Loucy (cell line): ENCODE data around the gene INTS11.

ENCODE experiments used
- H2AFZ ChIP-seq: fragments of 200-600 bp; sonication (generic); 2 replicates; pipeline ENCODE4 v1.6.0; 2016; ENCODE audit warnings: antibody characterized with exemption, mild to moderate bottlenecking, low read length, moderate library complexity
- H3F3A ChIP-seq: fragments of 200-600 bp; 2 replicates; pipeline ENCODE4 v1.6.0; 2016; ENCODE audit warnings: antibody characterized with exemption, low read depth, mild to moderate bottlenecking
- H3K27me3 ChIP-seq: fragments of 200-600 bp; sonication (generic); 2 replicates; pipeline ENCODE4 v1.6.1; 2014; ENCODE audit warnings: low read length, mild to moderate bottlenecking; ENCODE audit not compliant: insufficient read depth, poor library complexity, severe bottlenecking
- H3K36me3 ChIP-seq: fragments of 200-600 bp; sonication (generic); 2 replicates; pipeline ENCODE4 v1.6.1; 2016; ENCODE audit warnings: low read length; ENCODE audit not compliant: insufficient read depth
- H3K4me1 ChIP-seq: fragments of 200-600 bp; sonication (generic); 2 replicates; pipeline ENCODE4 v1.5.1; 2014; ENCODE audit warnings: low read length, mild to moderate bottlenecking; ENCODE audit not compliant: insufficient read depth, poor library complexity, severe bottlenecking
- H3K4me2 ChIP-seq: fragments of 200-600 bp; sonication (generic); 2 replicates; pipeline ENCODE4 v1.6.0; 2014; ENCODE audit warnings: antibody characterized with exemption, low read length, low read depth, mild to moderate bottlenecking; ENCODE audit not compliant: poor library complexity, severe bottlenecking
- H3K4me3 ChIP-seq: fragments of 200-600 bp; sonication (generic); 2 replicates; pipeline ENCODE4 v1.5.1; 2014; ENCODE audit warnings: low read length, mild to moderate bottlenecking, mixed read lengths; ENCODE audit not compliant: poor library complexity, severe bottlenecking
- H3K79me2 ChIP-seq: fragments of 200-600 bp; sonication (generic); 2 replicates; pipeline ENCODE4 v1.6.1; 2014; ENCODE audit warnings: low read length; ENCODE audit not compliant: insufficient read depth
- H3K9ac ChIP-seq: fragments of 200-600 bp; sonication (generic); 2 replicates; pipeline ENCODE4 v1.6.0; 2014; ENCODE audit warnings: mild to moderate bottlenecking, low read depth, low read length, moderate library complexity; ENCODE audit not compliant: poor library complexity, severe bottlenecking
- H3K9me2 ChIP-seq: fragments of 200-600 bp; sonication (generic); replicated peaks from 2 replicates; pipeline ENCODE4 v1.6.1; 2016; ENCODE audit warnings: low read depth, low read length, mixed read lengths
- H3K9me3 ChIP-seq: fragments of 200-600 bp; sonication (generic); 2 replicates; pipeline ENCODE4 v1.6.1; 2014; ENCODE audit warnings: mild to moderate bottlenecking, antibody characterized with exemption, low read length, low read depth; ENCODE audit not compliant: insufficient read depth
- H4K20me1 ChIP-seq: fragments of 200-600 bp; sonication (generic); 2 replicates; pipeline ENCODE4 v1.6.0; 2014; ENCODE audit warnings: antibody characterized with exemption, low read length, mild to moderate bottlenecking; ENCODE audit not compliant: insufficient read depth, poor library complexity, severe bottlenecking
- EZH2phosphoT487 ChIP-seq: fragments of 200-600 bp; IDR thresholded peaks from 2 replicates; pipeline ENCODE4 v1.6.1; 2018; ENCODE audit warnings: antibody characterized with exemption, mild to moderate bottlenecking, moderate library complexity, borderline replicate concordance
- TF ChIP-seq, protein P1 (sequence below): fragments of 200-600 bp; sonication (generic); conservative IDR thresholded peaks from 2 replicates; pipeline ENCODE4 v1.5.1; 2014; ENCODE audit warnings: mild to moderate bottlenecking, antibody characterized with exemption, low read length

Gene INTS11

DNA sequence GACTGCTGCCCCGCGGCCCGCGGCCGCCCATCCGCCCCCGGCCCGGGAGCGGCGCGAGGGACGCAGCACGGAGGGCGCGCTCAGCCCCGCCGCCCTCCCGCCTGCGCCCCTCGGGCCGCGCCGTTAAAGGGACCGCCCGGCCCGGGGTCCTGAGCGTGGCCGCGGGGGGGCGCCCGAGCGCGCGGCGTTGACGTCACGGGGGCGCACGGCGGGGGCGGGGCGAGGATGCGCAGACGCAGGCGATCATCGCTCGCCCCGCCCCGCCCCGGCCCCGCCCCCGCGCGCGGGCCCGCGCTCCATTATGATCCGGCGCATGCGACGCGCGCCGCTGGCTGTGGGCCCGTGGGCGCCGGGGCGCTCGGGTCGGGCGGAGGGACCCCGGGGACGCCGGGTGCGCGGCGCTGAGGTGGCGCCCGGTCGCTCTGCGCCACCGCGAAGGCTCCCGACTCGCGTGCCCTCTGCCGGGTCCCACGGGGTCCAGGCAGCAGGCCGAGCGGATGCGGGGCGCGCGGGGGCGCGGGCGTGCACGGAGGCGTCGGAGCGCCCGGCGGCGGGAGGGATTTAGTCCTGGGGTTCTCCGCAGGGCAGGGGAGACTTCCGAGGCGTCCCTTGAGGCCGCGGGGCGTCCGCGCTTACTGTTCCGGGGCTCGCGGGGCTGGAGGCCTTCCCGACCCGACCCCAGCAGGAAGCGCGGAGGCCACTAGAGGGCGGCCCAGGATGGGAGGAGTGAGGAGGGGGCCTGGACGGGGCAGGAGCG is 25.0 kb upstream of the INTS11 start, which contains the start of gene DVL1:
DVL1 (minus strand) TSS at position 163 of the 757 bp plus-strand sequence. CDS start 353 bp downstream, outside the sequence.
- peaks cover 30% of the 10 kb centered on the region; the same call in 1 of the 2 replicates for H3K79me2 ChIP-seq
- no peaks in the 10 kb centered on the region for H3K9me3 ChIP-seq
- H3K27me3 ChIP-seq: no peaks in the 10 kb centered on the region
- peak within 1 kb of the TSS; percentile 85 for H3K4me3 ChIP-seq
- H3K4me2 ChIP-seq: peak within 1 kb of the TSS; percentile 92
- TF ChIP-seq, protein P1, sequence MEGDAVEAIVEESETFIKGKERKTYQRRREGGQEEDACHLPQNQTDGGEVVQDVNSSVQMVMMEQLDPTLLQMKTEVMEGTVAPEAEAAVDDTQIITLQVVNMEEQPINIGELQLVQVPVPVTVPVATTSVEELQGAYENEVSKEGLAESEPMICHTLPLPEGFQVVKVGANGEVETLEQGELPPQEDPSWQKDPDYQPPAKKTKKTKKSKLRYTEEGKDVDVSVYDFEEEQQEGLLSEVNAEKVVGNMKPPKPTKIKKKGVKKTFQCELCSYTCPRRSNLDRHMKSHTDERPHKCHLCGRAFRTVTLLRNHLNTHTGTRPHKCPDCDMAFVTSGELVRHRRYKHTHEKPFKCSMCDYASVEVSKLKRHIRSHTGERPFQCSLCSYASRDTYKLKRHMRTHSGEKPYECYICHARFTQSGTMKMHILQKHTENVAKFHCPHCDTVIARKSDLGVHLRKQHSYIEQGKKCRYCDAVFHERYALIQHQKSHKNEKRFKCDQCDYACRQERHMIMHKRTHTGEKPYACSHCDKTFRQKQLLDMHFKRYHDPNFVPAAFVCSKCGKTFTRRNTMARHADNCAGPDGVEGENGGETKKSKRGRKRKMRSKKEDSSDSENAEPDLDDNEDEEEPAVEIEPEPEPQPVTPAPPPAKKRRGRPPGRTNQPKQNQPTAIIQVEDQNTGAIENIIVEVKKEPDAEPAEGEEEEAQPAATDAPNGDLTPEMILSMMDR: peak; percentile 49
- no peak for TF ChIP-seq EZH2phosphoT487
- peaks cover 17% of the 10 kb centered on the region for H4K20me1 ChIP-seq
- H3F3A ChIP-seq: no peaks in the 10 kb centered on the region
- H2AFZ ChIP-seq: peak within 1 kb of the TSS; percentile 88; the same call in 1 of the 2 replicates
- peaks cover 18% of the 10 kb centered on the region for H3K4me1 ChIP-seq
- peak within 1 kb of the TSS; percentile 75 for H3K9ac ChIP-seq
- H3K9me2 ChIP-seq: no peaks in the 10 kb centered on the region
- no peaks in the 10 kb centered on the region for H3K36me3 ChIP-seq

DNA sequence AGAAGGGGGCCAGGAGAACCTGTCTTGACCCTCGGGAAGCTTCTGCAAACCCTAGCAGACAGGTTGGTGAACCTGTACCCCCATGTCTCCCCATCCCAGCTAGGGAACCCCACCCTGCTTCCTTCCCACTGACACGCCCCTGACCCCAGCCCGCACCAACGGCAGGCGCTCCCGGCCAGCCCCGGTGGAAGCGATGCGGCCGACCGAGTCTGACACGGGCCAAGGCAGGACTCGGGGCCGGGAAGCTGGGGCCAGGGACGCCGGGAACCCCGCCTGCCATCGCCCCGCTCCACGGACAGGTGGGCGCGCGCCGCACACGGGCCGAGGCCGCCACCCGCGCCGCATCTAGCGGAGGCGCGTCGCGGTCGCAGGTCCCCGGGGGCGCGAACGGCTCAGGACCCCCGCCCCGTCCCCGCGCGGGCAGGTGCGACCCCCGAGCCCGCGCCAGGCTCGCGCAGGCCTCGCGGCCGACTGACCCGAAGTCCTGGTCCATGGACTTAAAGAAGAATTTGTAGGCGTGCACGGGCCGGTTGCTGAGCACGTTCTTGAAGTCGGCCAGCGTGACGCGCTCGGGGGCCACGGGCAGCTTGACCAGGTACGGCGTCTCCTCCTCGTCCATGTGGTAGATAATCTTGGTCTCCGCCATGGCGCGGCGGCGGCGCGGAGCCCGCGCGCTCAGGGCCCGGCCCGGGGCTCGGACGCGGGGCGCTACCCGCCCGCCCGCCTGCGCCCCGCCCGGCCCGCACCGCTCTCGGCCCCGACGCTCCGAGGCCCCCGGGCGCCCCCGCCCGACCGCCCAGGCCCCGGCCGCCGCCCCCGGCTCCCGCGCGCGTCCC is 24.2 kb upstream of the INTS11 start:
- no peaks in the 10 kb centered on the region for H3K36me3 ChIP-seq
- H3K79me2 ChIP-seq: peaks cover 30% of the 10 kb centered on the region; the same call in 1 of the 2 replicates
- TF ChIP-seq, protein P1: no peak
- no peak for TF ChIP-seq EZH2phosphoT487
- no peaks in the 10 kb centered on the region for H3F3A ChIP-seq
- peak overlapping the region; percentile 82 for H3K4me3 ChIP-seq
- no peaks in the 10 kb centered on the region for H3K27me3 ChIP-seq
- H3K9ac ChIP-seq: peak overlapping the region; percentile 75
- H3K4me2 ChIP-seq: peak overlapping the region; percentile 92
- H2AFZ ChIP-seq: peak overlapping the region; percentile 88; the same call in 1 of the 2 replicates
- no peaks in the 10 kb centered on the region for H3K9me3 ChIP-seq
- no peaks in the 10 kb centered on the region for H3K9me2 ChIP-seq
- H3K4me1 ChIP-seq: peaks cover 18% of the 10 kb centered on the region
- H4K20me1 ChIP-seq: peaks cover 20% of the 10 kb centered on the region

DNA sequence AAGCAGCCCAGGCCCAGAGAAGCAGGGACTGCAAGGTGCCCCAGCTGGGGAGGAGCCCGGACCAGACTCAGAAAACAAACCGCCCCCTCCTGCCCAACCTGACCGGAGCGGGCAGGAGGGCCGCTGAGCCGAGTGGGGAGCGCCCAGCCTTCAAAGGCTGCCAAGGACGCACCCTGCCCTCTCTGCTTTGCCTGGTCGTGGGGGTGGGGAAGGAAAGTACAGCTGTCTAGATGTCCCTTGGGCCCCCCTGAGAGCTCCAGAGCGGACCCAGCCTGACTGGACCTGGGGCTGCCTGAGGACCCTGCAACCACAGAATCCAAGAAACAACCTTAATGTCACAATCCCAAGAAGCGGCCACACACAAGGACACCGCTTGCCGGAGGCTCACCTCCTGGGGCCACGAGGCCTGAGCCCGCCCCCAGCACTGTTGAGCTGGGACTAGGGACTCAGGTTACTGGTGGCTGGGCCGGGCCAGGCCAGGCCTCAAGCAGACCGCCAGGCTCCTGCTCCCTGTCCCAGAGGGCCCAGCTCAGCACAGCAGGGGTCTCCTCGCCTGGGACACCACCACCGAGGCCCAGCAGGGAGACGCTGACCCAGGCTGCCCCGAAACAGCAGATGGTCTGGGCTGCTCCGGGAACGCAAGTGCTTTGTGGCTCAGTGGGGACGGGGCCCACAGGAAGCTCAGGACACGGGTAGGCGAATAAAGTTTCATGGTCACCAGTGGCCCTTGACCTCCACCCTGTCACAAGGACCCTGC is 23.4 kb upstream of the INTS11 start:
- Histone ChIP-seq H3K79me2 (peaks cover 30% of the 10 kb centered on the region; the same call in 1 of the 2 replicates), H3K27me3 (no peaks in the 10 kb centered on the region), H3F3A (no peaks in the 10 kb centered on the region), H2AFZ (no peak overlapping the region), H3K9me3 (no peaks in the 10 kb centered on the region), H3K9ac (peak overlapping the region; percentile 75), H3K36me3 (no peaks in the 10 kb centered on the region), H3K9me2 (no peaks in the 10 kb centered on the region), H3K4me1 (peaks cover 18% of the 10 kb centered on the region), H4K20me1 (peaks cover 20% of the 10 kb centered on the region), H3K4me2 (peak overlapping the region; percentile 92), H3K4me3 (peak overlapping the region; percentile 82)
- TF ChIP-seq EZH2phosphoT487: no peak
- TF ChIP-seq, protein P1: no peak
